Measurements from ENCODE around the gene CD248.
A peak's percentile ranks its signal among the peaks of the same experiment; 100 is the strongest.

Gene CD248

DNA sequence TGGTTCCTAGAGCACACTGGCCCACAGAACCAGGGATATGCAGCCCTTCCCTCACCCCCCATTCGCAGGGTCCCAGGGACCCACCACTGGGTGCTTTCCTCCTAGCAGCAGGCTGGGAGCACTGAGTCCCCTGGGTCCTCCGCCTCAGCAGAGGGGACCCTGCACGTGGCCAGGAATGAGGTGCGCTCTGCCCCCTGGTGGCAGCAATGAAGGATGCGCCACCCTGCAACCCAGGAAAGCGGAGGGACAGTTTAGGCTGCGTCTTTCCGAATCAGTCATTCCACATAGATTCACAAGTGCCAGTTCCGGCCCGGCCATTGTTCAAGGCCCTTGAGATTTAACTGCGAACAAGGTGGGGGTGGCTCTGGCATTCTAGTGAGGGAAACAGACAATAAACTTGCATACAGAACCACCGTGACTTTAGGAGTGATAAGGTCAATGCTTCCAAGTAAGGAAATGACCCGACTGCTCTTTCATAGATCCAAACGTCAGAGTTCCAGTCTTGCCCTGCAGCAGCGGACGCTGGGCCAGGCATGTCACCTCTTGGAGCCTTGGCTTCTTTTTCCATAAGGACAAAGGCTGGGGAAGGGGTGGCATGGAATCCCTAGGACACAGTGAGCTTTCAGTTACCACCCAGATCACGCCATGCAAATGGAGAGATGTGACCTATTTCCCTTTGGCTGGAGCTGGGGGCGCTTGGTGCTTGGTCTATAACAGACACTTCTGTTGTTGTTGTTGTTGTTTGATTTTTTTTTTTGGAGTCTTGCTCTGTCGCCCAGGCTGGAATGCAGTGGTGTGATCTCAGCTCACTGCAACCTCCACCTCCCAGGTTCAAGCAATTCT, 11.7 kb upstream of the CD248 start:
- DNase-seq (ENCODE audit: low spot score) = peak; percentile 89
- TF ChIP-seq, protein P1, sequence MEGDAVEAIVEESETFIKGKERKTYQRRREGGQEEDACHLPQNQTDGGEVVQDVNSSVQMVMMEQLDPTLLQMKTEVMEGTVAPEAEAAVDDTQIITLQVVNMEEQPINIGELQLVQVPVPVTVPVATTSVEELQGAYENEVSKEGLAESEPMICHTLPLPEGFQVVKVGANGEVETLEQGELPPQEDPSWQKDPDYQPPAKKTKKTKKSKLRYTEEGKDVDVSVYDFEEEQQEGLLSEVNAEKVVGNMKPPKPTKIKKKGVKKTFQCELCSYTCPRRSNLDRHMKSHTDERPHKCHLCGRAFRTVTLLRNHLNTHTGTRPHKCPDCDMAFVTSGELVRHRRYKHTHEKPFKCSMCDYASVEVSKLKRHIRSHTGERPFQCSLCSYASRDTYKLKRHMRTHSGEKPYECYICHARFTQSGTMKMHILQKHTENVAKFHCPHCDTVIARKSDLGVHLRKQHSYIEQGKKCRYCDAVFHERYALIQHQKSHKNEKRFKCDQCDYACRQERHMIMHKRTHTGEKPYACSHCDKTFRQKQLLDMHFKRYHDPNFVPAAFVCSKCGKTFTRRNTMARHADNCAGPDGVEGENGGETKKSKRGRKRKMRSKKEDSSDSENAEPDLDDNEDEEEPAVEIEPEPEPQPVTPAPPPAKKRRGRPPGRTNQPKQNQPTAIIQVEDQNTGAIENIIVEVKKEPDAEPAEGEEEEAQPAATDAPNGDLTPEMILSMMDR (IDR thresholded peaks at IDR 0.05; ENCODE audit: extremely low read depth, missing control alignments) = peak; percentile 82

DNA sequence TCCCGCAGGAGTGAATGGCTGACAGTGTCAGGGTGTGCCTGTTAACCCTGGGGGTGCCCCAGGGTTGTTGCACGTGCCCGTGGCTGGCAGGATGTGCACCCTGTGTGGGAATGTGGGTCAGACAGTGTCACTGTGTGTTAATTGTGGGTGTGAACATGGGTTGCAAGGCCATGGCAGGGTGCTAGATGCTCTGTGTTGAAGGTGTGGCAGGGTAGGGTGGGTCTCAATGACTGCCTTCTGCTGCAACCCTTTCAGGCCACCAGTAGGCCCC, 11.1 kb upstream of the CD248 start:
- TF ChIP-seq, protein P1 (IDR thresholded peaks at IDR 0.05; ENCODE audit: extremely low read depth, missing control alignments) = no peak

GRCh38 chr11:66327171-66328030, 10.6 kb upstream of the CD248 start:
- no peak for DNase-seq (ENCODE audit: low spot score)
- TF ChIP-seq, protein P1 (IDR thresholded peaks at IDR 0.05; ENCODE audit: extremely low read depth, missing control alignments) = no peak

More for the DNA sequence above, 11.1 kb upstream of the CD248 start:
- no peak for DNase-seq (ENCODE audit: low spot score)

DNA sequence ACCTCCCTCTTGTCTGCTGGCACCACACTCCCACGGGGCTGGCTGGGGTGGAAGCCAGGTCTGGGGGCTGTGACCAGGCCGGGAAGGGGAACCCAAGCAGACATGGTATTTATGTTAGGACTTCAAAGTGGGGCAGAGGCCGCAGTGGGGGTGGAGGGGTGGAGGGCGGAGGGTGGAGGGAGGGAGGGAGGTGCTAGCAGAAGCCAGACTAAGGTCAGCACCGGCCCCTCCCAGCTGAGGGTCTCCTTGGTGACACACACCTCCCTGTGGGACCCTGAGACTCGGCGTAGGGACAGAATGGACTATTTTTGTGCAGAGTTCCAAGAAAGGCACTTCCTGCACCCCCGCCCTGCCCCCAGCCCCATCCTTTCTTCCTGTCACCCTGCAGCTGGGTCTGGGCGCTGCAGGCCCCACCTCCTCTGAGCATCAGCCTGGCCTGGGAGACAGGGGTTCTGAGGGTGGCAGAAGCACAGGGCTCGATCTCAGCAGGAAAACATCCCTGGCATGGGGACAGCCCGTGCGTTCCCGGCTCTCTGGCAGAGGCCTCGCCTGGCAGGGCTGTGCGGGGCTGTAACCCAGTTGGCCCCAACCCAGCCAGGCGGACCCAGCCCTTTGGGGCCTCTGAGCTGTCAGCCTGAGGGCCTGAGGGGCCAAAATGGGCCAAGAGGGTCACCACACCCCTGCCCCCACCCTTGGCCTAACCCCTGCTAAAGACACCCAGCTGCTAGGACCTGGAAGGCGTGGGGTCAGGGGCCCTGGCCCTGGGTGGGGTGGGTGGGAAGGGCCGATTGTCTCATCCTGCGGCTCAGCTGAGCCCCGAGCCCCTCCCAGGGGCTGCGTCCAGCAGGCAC, 9.6 kb upstream of the CD248 start:
- no peak for DNase-seq (ENCODE audit: low spot score)
- TF ChIP-seq, protein P1 (IDR thresholded peaks at IDR 0.05; ENCODE audit: extremely low read depth, missing control alignments) = no peak

DNA sequence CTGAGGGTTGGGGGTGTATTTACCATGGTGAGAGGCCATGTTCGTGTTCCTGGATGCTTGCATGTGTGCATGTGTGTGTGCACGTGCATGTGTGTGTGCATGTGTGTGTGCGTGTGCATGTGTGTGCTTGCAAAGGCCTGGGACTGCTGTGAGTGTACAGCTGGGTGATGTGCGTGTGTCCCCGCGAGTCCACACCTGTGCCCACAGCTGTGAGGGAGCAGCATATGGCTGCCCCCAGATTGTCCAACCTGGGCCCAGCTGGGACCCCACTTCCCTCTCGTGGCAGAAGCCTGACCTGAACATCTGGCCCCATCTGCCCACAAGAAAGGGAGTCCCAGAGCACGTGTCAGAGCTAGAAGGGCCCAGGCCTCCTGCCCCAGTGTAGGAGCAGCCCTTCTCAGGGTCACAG, 8.4 kb upstream of the CD248 start:
- no peak for DNase-seq (ENCODE audit: low spot score)
- TF ChIP-seq, protein P1 (IDR thresholded peaks at IDR 0.05; ENCODE audit: extremely low read depth, missing control alignments) = no peak

GRCh38 chr11:66324664-66325063, 7.8 kb upstream of the CD248 start:
- no peak for DNase-seq (ENCODE audit: low spot score)
- TF ChIP-seq, protein P1 (IDR thresholded peaks at IDR 0.05; ENCODE audit: extremely low read depth, missing control alignments) = no peak

Data from GM20000 (cell line).